HG03103 (cell line): ENCODE measurements around the gene TLR10.
"Not testable (repeated sequence)": the region's sequence is repeated elsewhere in the genome, so short reads cannot be mapped to it uniquely, and the experiment has no call there.

Experiments used
- ATAC-seq: cut with Tn5 transposase; IDR thresholded peaks from one replicate; pipeline ENCODE4 v1.9.1; 2021; ENCODE audit warnings: low read depth; ENCODE audit not compliant: unreplicated experiment

The TLR10 gene

GRCh38 chr4:38769857-38770256 is 12.9 kb downstream of the TLR10 start:
- ATAC-seq, result no peak

- no peak for ATAC-seq
Measured at GRCh38 chr4:38769441-38769840, 13.3 kb downstream of the TLR10 start.

DNA sequence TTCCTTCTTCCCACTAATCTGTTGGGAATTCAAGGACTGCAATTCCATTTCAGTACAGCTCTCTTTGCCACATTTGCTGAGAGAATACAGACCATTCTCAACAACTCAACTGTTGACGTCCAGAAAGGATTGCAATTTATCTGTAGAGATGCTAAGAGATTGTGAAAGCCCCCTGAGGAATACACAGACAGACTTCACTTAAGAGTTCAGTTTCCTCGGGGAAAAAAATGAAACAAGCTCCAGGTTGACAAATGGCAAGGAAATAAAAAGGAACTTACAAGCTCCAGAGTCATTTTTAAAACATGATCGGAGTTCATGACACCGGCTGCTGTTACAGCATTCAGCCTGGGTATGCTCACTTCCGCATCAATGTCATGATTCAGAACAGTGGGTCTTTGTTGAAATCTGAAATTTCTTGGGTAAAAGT is 13.8 kb downstream of the TLR10 start:
- ATAC-seq, result no peak

DNA sequence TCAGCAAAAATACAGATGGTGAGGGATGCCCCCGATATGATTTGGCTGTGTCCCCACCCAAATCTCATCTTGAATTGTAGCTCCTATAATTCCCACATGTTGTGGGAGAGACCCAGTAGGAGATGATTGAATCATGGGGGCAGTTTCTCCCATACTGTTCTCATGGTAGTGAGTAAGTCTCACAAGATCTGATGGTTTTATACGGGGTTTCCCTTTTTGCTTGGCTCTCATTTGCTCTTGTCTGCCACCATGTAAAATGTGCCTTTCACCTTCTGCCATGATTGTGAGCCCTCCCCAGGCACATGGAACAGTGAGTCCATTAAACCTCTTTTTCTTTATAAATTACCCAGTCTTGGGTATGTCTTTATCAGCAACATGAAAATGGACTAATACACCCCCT is 15.8 kb downstream of the TLR10 start:
- not testable (repeated sequence) for ATAC-seq

- ATAC-seq, result no peak
Measured at GRCh38 chr4:38765382-38765781, 17.4 kb downstream of the TLR10 start.

GRCh38 chr4:38764277-38764676 is 18.5 kb downstream of the TLR10 start:
- ATAC-seq, result no peak

GRCh38 chr4:38762560-38762959 is 20.2 kb downstream of the TLR10 start:
- ATAC-seq, result no peak

DNA sequence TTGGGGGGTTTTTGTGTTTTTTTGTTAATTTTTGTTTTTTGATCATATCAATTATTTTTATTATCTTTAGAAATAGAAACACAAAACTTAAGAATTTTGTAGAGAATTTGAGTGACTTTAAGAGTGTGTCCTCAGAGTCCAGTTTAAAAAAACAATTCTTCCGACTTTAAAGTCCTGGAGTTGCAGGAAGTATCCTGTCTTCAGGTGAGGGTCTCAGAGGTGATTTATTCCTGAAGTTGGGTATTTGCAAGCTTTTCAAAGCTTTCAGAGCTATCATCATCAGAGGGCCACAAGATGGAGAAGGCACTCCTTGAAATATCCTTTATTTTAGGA is 23.0 kb downstream of the TLR10 start:
- ATAC-seq, result no peak

GRCh38 chr4:38759113-38759789 is 23.5 kb downstream of the TLR10 start:
- ATAC-seq, result no peak

DNA sequence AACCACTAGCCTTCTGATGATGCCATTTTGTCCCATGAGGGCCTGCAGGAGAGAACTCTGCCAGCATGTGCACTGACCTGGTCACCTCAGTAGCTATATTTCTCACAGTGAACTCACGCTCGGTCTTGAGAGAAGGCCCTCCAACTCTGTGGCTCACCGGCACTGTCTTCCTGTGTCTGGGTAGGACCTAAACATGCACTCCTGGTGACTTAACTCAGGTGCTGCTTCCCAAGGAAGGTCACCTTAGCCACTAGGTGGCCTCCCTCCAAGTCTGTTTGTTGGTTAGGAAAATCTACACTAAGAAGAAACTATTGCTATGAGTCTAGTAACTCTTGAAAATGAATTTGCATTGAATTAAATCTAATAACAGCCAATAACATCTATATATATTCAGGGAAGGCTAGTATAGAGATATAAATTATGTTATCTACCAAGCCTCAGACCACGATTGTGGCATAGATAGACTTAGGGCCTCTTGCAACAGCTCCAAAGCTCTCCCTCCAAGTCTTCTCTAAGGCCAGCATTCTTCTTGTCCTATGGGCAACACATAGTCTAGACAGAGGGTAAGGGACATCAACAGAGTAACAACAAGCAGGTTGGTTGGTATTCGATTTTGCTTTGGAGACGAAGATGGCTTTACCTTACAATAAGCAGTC is 24.7 kb downstream of the TLR10 start:
- no peak for ATAC-seq

DNA sequence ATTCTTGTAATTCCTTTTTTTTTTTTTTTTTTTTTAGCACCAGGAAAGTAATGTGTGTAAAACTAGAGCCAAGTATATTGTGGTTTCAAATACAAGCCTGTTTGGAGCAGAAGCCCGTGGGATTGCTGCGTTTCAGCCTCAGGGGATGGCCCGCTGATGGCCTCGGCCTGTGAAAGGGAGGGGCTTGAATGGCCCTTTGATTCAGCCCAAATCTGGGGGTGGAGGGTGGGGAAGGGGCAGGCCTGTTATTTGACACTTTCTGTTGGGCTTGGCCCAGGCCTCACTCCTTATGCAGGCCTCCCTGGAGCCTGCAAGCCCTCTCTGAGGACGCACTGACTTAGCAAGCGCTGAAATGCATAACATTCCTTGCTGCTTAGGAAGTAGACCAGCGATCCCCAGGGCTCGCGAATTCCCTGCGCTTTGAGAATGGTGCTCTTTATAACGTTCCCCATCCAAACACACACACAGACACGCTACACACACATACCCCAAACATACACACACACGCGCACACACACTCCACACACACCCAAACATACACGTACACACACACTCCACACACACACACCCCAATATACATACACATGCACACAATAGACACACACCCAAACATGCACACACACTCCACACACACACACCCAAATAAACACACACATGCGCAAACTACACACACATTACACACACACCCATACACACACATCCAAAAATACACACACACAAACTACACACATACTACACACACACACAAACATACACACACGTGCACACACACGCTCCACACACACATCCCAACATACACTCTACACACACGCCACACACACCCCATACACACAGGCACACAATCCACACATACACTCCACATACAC is 29.6 kb downstream of the TLR10 start:
- no peak for ATAC-seq

- ATAC-seq, result peak; percentile 97
Measured at GRCh38 chr4:38752372-38752940, 30.3 kb downstream of the TLR10 start.

DNA sequence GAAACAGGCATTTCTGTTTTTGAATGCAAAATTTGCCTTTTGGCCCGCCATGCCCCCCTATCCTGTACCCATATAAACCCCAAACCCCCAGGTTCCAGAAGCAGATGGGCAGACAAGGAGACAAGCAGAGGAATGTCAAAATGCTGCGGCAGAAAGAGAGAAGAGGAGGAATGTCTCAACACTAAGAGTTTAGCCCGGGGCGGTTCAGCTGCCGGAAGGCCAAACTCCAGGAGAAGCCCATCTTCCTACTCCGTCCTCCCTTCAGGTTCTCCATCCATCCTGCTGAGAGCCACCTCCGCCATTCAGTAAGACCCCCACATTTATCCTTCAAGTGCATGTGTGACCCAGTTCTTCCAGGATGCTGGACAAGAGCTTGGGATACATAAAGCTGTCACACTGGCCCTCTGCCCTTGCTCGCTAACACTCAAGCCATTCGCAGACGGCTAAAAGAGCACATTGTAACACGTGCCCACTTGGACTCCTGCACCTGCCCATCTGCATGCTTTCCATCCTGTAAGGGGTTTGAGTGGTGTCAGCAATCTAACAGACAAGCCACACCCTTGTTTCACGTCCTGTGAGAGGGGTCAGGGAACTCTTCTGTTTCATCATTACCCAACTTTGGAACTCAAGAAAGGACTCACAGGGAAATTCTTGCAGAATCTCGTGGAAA is 31.3 kb downstream of the TLR10 start:
- no peak for ATAC-seq

GRCh38 chr4:38749336-38749735 is 33.5 kb downstream of the TLR10 start:
- no peak for ATAC-seq

- ATAC-seq, result no peak
Measured at GRCh38 chr4:38747629-38748028, 35.2 kb downstream of the TLR10 start.

GRCh38 chr4:38745881-38746280 is 36.9 kb downstream of the TLR10 start:
- no peak for ATAC-seq

GRCh38 chr4:38743866-38744265 is 38.9 kb downstream of the TLR10 start:
- ATAC-seq, result no peak

- no peak for ATAC-seq
Measured at GRCh38 chr4:38740303-38740702, 42.5 kb downstream of the TLR10 start.

DNA sequence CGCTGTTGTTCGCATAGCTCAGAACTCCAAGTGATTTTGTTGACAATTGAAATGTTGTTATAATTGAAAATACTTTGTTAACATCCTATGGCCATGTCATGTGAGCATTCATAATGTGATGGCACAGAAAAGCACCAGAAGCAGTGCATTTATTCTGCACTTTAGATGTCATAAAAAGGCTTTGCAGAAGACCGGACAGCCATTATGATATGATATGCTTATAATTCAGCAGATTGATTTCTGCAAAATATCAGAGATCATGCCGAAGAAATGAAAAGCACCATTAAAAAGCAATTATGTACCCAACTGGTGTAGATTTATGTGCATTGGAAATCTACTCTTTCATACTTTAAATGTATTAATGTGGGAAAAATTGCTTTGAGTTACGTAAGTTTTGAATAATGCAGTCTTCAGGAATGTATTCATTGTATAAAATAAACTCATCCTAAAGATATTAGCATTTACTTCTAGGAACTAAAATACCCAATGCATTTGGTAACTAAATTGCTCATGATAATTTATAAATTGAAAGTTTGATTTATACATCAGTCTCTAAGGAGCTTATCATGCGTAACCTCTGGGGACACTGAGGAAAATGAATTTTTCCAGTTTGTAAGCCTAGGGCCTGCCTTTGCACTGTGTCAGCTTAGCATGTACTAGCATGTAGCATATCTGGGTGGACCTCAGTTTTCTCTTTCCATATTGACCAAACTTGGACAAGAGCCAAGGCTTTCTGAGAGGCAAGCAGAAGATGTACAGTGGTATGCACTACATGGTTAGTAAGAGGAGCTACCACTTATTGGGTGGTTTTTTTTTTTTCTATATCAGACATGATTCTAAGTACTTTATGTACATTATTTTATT is 43.6 kb downstream of the TLR10 start:
- no peak for ATAC-seq

DNA sequence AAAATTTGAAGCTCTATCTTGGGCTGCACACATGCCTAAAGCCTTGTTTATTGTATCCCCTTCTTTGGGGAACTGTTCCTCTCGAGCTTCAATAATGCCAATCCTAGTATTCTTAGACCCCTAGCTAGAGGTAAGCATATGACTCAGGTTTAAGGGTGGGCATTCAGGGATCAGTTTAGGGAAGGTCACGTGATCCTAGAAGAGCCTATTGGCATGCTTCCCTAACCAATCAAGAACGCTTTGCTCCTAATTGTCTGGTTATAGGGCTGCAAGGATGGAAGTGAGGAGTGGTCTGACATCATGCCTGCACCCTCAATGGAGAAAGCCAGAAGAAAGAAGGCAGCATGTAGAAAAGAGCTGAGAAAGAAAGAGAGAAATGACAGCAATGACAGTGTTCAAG is 46.9 kb downstream of the TLR10 start:
- ATAC-seq, result no peak
